ENCODE data around the gene FAM76A. TPM values are rescaled to one million over a fixed set of nuclear protein-coding genes. Genes with fewer than 3 reads are reported as not detected.

Gene FAM76A
- total and polyA plus RNA-seq, 9 donors = 6.0 to 20.3 (median 13.2) TPM

DNA sequence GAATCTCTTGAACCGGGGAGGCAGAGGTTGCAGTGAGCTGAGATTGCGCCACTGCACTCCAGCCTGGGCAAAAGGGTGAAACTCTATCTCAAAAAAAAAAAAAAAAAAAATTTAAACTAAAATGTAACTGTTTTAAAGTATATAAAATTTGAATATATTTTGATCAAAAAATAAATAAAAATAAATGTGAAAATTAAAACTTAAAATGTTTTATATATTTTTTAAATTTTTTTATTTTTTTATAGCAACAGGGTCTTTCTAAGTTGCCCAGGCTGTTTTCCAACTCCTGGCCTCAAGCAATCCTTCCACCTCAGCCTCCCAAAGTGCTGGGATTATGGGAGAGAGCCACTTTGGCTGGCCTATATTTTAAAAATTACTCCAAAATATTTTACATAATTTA, 15.2 kb upstream of the FAM76A start:
- TF ChIP-seq EP300 (IDR thresholded peaks at IDR 0.05) (no peak), POLR2A (IDR thresholded peaks at IDR 0.05) (no peak)
- TF ChIP-seq, protein P1, sequence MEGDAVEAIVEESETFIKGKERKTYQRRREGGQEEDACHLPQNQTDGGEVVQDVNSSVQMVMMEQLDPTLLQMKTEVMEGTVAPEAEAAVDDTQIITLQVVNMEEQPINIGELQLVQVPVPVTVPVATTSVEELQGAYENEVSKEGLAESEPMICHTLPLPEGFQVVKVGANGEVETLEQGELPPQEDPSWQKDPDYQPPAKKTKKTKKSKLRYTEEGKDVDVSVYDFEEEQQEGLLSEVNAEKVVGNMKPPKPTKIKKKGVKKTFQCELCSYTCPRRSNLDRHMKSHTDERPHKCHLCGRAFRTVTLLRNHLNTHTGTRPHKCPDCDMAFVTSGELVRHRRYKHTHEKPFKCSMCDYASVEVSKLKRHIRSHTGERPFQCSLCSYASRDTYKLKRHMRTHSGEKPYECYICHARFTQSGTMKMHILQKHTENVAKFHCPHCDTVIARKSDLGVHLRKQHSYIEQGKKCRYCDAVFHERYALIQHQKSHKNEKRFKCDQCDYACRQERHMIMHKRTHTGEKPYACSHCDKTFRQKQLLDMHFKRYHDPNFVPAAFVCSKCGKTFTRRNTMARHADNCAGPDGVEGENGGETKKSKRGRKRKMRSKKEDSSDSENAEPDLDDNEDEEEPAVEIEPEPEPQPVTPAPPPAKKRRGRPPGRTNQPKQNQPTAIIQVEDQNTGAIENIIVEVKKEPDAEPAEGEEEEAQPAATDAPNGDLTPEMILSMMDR (IDR thresholded peaks at IDR 0.05) = no peak
- DNase-seq = no peak
- Histone ChIP-seq H3K27me3 (no peaks in the 10 kb centered on the region), H3K4me1 (ENCODE audit: insufficient read depth) (no peaks in the 10 kb centered on the region), H3K4me3 (no peak overlapping the region), H3K27ac (no peak overlapping the region), H3K9me3 (no peaks in the 10 kb centered on the region), H3K36me3 (no peaks in the 10 kb centered on the region)
- intact Hi-C loops (cut with DNase I) = no loop called here
- 94 to 100% (median 96%) methylated on average over 2 of the region's 2 CpGs for WGBS, 3 donors

DNA sequence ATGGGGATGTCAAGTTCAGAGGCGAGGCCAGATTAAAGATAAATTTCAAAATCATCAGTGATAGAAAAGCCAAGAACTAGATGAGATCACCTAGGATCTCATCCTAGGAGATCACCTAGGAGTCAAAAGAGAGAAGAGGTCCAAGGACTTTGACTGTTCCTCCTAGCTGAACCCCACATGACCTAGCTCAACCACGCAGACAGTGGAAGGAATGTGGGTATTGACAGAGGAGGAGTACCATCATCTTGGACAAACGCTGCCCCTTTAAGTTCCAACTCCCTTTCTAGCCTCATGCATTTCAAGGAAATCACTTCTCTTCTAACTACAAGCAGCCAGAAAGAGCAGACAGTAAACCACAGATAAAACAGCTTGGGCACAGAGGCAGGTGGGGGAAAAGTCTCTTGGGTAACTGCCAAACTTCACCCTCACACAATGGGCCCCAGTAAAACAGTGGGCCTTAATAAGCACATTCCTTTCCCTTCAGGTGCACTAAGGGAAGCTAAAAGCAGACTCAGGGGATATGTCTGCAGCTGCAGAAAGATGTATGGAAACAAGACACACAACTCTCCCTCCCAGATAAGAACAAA, 12.5 kb upstream of the FAM76A start:
- H3K4me1 ChIP-seq (ENCODE audit: insufficient read depth) = no peaks in the 10 kb centered on the region
- no peaks in the 10 kb centered on the region for H3K27me3 ChIP-seq
- intact Hi-C loops (cut with DNase I) = no loop called here
- H3K9me3 ChIP-seq = no peaks in the 10 kb centered on the region
- no peaks in the 10 kb centered on the region for H3K36me3 ChIP-seq
- H3K27ac ChIP-seq = no peak overlapping the region
- TF ChIP-seq EP300 (IDR thresholded peaks at IDR 0.05) (no peak), POLR2A (IDR thresholded peaks at IDR 0.05) (no peak)
- TF ChIP-seq, protein P1 (IDR thresholded peaks at IDR 0.05) = no peak
- H3K4me3 ChIP-seq = no peak overlapping the region
- no peak for DNase-seq
- WGBS, 3 donors = 37 to 44% (median 42%) methylated on average over 3 of the region's 3 CpGs

DNA sequence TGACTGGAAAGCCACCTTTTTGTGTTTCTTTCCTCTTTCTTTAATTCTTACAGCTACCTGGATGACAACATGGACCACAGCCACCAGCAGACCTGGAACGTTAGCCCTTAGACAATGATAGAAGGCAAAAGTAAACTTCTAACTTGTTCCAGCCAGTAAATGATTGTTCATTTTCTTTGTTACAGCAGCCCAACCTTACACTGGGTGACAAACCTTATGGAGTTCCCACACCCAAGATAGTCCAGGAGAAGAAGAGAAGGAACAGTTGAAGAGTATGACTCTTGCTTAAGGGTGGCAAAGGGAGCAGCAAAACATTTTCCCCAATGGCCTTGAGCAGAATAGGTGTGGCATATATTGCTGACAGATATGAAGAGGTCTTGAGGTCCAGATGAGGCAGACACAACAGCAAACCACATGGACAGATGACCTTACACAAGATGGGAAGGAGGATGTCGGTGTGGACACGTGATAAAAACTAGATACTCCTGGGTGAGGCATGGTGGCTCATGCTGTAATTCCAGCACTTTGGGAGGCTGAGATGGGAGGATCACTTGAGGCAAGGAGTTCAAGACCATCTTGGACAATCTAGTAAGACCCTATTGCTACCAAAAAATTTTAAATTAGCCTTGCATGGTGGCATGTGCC, 11.8 kb upstream of the FAM76A start:
- WGBS, 3 donors = 30 to 52% (median 38%) methylated on average over 3 of the region's 3 CpGs
- no peaks in the 10 kb centered on the region for H3K36me3 ChIP-seq

DNA sequence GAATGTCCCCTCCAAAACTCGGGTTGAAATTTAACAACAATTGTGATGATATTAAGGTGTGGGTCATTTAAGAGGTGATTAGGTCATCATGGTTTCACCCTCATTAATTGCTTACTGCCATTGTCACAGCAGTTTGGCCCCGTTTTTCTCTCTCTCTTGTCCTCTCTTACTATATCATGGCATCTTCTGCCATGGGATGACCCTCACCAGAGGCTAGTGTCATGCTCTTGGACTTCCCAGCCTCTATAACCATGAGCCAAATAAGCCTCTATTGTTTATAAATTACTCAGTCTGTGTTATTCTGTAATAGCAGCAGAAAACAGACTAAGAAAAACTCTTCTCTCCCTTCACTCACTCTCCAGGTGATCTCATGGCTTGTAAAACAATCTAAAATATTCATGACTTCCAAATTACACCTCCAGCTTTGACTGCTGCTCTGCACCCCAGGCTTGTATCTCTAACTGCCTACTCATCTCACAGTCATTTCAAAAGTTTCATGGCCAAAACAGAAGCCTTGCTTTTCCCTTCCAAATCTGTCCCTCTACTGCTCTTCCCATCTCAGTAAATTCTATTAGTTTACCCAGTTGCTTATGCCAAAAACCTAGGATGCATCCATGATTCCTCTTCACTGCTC, 9.4 kb upstream of the FAM76A start:
- Histone ChIP-seq H3K4me3 (no peak overlapping the region), H3K27ac (no peak overlapping the region), H3K36me3 (no peaks in the 10 kb centered on the region), H3K27me3 (no peaks in the 10 kb centered on the region), H3K9me3 (no peaks in the 10 kb centered on the region), H3K4me1 (ENCODE audit: insufficient read depth) (no peaks in the 10 kb centered on the region)
- TF ChIP-seq, protein P1 (IDR thresholded peaks at IDR 0.05) = no peak
- TF ChIP-seq EP300 (IDR thresholded peaks at IDR 0.05) = no peak
- no peak for TF ChIP-seq POLR2A (IDR thresholded peaks at IDR 0.05)
- intact Hi-C loops (cut with DNase I) = no loop called here
- DNase-seq = no peak
- WGBS, 3 donors = 72 to 77% (median 73%) methylated on average over 2 of the region's 2 CpGs

More for the DNA sequence above, 11.8 kb upstream of the FAM76A start:
- H3K4me1 ChIP-seq (ENCODE audit: insufficient read depth) = no peaks in the 10 kb centered on the region
- no peaks in the 10 kb centered on the region for H3K27me3 ChIP-seq
- intact Hi-C loops (cut with DNase I) = no loop called here
- no peak overlapping the region for H3K4me3 ChIP-seq
- H3K9me3 ChIP-seq = no peaks in the 10 kb centered on the region
- H3K27ac ChIP-seq = no peak overlapping the region
- no peak for DNase-seq
- TF ChIP-seq POLR2A (IDR thresholded peaks at IDR 0.05) = no peak
- TF ChIP-seq, protein P1 (IDR thresholded peaks at IDR 0.05) = no peak
- no peak for TF ChIP-seq EP300 (IDR thresholded peaks at IDR 0.05)

Measured in ovary (tissue), 9 donors.